Measurements from ENCODE around the gene JPH4. TPM values are rescaled to one million over a fixed set of nuclear protein-coding genes. Genes with fewer than 3 reads are reported as not detected.

The JPH4 gene
- total RNA-seq, 1 experiment from 2014 or later, result 50.1 TPM

GRCh38 chr14:23613242-23614070 is 34.9 kb upstream of the JPH4 start:
- Mint-ChIP-seq H3K27me3 (ENCODE audit: low read depth) (peaks cover 17% of the 10 kb centered on the region), H3K4me1 (peaks cover 8% of the 10 kb centered on the region; the same call in 1 of the 2 replicates), H3K36me3 (no peaks in the 10 kb centered on the region), H3K27ac (no peak overlapping the region), H3K4me3 (no peak overlapping the region), H3K9me3 (peaks cover 15% of the 10 kb centered on the region)
- CTCF ChIA-PET, result interaction anchor here (1.0 to 9.0 kb wide), 4 partner anchors 19 to 297 kb away, joined by 3 to 69 read pairs (median 10); no protein-coding TSS in a partner anchor
- ATAC-seq, result no peak
- TF ChIP-seq SMAD4 (CRISPR knock-in tag; IDR thresholded peaks at IDR 0.05) (no peak), GABPB1 (CRISPR knock-in tag; IDR thresholded peaks at IDR 0.05) (peak; percentile 81)
- POLR2A ChIA-PET, result no interaction called here
- DNase-seq (ENCODE audit: low spot score), result no peak

DNA sequence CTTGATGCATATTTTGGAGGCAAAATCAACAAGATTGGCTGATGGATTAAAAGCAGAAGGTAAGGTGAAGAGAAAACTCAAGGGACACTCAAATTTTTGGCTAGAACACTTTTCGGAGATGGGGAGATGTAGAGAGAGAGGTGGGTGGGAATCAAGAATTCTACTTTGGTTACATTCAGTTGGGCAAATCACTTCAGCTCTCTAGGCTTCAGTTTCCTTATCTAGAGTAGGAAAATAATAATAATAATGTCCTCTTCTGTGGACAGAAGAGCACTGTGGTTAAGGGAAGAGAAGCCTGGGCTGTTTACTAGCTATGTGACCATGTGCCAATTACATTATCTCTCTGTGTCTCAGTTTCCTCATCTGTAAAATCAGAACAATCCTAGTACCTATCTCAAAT is 34.2 kb upstream of the JPH4 start:
- ATAC-seq (no peak), DNase-seq (ENCODE audit: low spot score) (no peak)
- Mint-ChIP-seq H3K36me3 (no peaks in the 10 kb centered on the region), H3K27me3 (ENCODE audit: low read depth) (peaks cover 13% of the 10 kb centered on the region), H3K4me3 (no peak overlapping the region), H3K9me3 (peaks cover 15% of the 10 kb centered on the region), H3K4me1 (peaks cover 8% of the 10 kb centered on the region; the same call in 1 of the 2 replicates), H3K27ac (no peak overlapping the region)
- TF ChIP-seq TEAD1 (CRISPR knock-in tag; IDR thresholded peaks at IDR 0.05), result no peak
- TF ChIP-seq KAT7 (CRISPR knock-in tag; IDR thresholded peaks at IDR 0.05; ENCODE audit: borderline replicate concordance), result no peak
- TF ChIP-seq, protein P1, sequence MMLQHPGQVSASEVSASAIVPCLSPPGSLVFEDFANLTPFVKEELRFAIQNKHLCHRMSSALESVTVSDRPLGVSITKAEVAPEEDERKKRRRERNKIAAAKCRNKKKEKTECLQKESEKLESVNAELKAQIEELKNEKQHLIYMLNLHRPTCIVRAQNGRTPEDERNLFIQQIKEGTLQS (CRISPR knock-in tag; conservative IDR thresholded peaks at IDR 0.05), result no peak
- no peak for TF ChIP-seq OVOL2 (CRISPR knock-in tag; IDR thresholded peaks at IDR 0.05; ENCODE audit: borderline replicate concordance)
- no peak for TF ChIP-seq RORB (CRISPR knock-in tag; IDR thresholded peaks at IDR 0.05)
- no peak for TF ChIP-seq ELF4 (CRISPR knock-in tag; IDR thresholded peaks at IDR 0.05; ENCODE audit: low read depth)
- no peak for TF ChIP-seq MXD4 (CRISPR knock-in tag; IDR thresholded peaks at IDR 0.05; ENCODE audit: borderline replicate concordance)
- no peak for TF ChIP-seq ZNF425 (CRISPR knock-in tag; conservative IDR thresholded peaks at IDR 0.05)
- TF ChIP-seq ZMAT4 (CRISPR knock-in tag; IDR thresholded peaks at IDR 0.05), result no peak
- TF ChIP-seq, protein P2, sequence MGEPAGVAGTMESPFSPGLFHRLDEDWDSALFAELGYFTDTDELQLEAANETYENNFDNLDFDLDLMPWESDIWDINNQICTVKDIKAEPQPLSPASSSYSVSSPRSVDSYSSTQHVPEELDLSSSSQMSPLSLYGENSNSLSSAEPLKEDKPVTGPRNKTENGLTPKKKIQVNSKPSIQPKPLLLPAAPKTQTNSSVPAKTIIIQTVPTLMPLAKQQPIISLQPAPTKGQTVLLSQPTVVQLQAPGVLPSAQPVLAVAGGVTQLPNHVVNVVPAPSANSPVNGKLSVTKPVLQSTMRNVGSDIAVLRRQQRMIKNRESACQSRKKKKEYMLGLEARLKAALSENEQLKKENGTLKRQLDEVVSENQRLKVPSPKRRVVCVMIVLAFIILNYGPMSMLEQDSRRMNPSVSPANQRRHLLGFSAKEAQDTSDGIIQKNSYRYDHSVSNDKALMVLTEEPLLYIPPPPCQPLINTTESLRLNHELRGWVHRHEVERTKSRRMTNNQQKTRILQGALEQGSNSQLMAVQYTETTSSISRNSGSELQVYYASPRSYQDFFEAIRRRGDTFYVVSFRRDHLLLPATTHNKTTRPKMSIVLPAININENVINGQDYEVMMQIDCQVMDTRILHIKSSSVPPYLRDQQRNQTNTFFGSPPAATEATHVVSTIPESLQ (CRISPR knock-in tag; IDR thresholded peaks at IDR 0.05), result no peak
- no peak for TF ChIP-seq CTCF (IDR thresholded peaks at IDR 0.05)
- TF ChIP-seq EMX1 (CRISPR knock-in tag; IDR thresholded peaks at IDR 0.05), result no peak
- no peak for TF ChIP-seq ZNF317 (CRISPR knock-in tag; IDR thresholded peaks at IDR 0.05; ENCODE audit: borderline replicate concordance, low read depth)
- no peak for TF ChIP-seq PRRX2 (CRISPR knock-in tag; IDR thresholded peaks at IDR 0.05)
- TF ChIP-seq, protein P3, sequence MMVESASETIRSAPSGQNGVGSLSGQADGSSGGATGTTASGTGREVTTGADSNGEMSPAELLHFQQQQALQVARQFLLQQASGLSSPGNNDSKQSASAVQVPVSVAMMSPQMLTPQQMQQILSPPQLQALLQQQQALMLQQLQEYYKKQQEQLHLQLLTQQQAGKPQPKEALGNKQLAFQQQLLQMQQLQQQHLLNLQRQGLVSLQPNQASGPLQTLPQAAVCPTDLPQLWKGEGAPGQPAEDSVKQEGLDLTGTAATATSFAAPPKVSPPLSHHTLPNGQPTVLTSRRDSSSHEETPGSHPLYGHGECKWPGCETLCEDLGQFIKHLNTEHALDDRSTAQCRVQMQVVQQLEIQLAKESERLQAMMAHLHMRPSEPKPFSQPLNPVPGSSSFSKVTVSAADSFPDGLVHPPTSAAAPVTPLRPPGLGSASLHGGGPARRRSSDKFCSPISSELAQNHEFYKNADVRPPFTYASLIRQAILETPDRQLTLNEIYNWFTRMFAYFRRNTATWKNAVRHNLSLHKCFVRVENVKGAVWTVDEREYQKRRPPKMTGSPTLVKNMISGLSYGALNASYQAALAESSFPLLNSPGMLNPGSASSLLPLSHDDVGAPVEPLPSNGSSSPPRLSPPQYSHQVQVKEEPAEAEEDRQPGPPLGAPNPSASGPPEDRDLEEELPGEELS (CRISPR knock-in tag; IDR thresholded peaks at IDR 0.05), result no peak
- ChIA-PET POLR2A (no interaction called here), CTCF (interaction anchor here (1.0 to 9.0 kb wide), 5 partner anchors 20 to 492 kb away, joined by 3 to 69 read pairs (median 4); no protein-coding TSS in a partner anchor)

All from WTC11 (cell line).